ENCODE measurements around the gene ROR1.

The ROR1 gene

DNA sequence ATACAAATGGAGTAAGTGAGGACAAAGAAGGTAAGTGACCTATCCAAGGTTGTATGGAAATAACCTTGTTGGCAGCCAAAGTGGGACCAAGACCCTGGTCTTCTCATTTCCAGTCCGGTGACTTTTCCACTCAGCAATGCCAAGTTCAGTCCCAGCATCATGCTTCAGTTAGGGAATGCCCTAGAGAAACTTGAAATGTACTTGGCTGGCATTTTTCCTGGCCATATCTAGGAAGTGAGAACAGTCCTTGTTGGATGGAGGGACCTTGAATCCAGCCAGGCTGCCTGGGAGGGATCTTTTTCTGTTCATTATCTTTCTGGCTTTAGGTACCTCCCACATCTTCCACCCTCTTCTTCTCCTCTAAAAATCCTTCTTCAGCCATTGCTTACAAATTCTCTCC is 352.8 kb downstream of the ROR1 start:
- no peak for DNase-seq
- no peak overlapping the region for H3K4me3 Mint-ChIP-seq
- H3K36me3 Mint-ChIP-seq (ENCODE audit: low read depth) = no peaks in the 10 kb centered on the region
- no peak overlapping the region for H3K27ac Mint-ChIP-seq
- peaks cover 15% of the 10 kb centered on the region for H3K27me3 Mint-ChIP-seq
- H3K9me3 Mint-ChIP-seq = no peaks in the 10 kb centered on the region
- no peaks in the 10 kb centered on the region for H3K4me1 Mint-ChIP-seq (ENCODE audit: low read depth)

DNA sequence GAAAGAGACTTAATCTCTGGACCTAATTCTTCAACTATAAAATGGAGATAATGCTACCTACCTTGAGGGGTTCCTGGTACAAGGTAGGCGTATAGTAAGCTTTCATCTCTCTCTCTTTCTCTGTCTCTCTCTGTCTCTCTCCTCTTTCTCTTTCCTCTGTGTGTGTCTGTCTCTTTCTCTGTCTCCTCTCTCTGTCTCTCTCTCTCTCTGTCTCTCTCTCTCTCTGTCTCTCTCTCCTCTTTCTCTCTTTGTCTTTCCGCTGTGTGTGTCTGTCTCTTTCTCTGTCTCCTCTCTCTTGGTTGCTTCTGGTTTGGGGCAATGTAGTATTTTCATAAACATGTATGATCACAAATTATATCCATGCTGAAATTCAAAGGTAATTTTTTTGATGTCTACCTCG is 353.5 kb downstream of the ROR1 start:
- no peak for DNase-seq
- Mint-ChIP-seq H3K27me3 (peaks cover 16% of the 10 kb centered on the region), H3K4me1 (ENCODE audit: low read depth) (no peaks in the 10 kb centered on the region), H3K36me3 (ENCODE audit: low read depth) (no peaks in the 10 kb centered on the region), H3K27ac (no peak overlapping the region), H3K4me3 (no peak overlapping the region), H3K9me3 (no peaks in the 10 kb centered on the region)

DNA sequence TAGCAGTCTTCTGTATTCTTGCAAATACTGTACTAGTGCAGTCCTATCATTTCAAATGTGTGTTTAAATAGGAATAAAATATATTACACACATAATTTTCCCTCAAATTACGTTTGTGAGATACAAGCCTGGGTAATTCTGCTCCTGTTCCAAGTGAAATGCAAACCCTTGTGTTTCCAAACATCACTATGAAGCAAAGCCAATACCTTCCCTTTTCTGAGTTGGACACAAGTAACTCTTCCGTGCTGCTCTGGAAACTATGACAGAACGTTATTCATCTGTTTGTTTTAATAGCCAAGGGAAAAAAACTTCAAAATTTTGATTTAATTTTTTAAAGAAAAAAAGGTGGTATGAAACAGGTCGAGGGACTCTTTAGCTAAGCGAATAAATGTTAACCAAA is 355.9 kb downstream of the ROR1 start:
- Mint-ChIP-seq H3K27ac (no peak overlapping the region), H3K9me3 (no peaks in the 10 kb centered on the region), H3K27me3 (peaks cover 10% of the 10 kb centered on the region), H3K4me3 (no peak overlapping the region), H3K4me1 (ENCODE audit: low read depth) (no peaks in the 10 kb centered on the region), H3K36me3 (ENCODE audit: low read depth) (no peaks in the 10 kb centered on the region)
- no peak for DNase-seq

DNA sequence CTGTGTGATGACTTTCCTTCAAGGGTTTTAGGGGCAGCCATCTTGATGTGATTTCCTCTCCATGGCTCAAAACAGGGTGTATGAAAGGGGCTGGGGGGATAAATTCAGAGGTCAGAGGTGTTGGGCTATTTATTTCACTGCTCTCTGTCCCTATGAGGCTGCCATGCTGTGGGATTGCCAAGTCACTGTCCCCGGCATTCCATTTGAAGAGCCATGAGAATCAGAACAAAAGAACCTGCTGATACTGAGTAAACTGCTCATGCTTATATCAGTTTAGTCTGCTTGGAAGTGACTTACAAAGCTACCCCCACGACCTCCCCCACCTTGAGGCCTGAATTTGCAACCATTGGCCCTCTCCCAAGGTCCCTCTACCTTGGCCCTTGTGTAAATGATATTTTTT is 357.3 kb downstream of the ROR1 start:
- no peak for DNase-seq
- Mint-ChIP-seq H3K4me3 (no peak overlapping the region), H3K4me1 (ENCODE audit: low read depth) (no peaks in the 10 kb centered on the region), H3K27me3 (peaks cover 7% of the 10 kb centered on the region), H3K9me3 (no peaks in the 10 kb centered on the region), H3K27ac (no peak overlapping the region), H3K36me3 (ENCODE audit: low read depth) (no peaks in the 10 kb centered on the region)

DNA sequence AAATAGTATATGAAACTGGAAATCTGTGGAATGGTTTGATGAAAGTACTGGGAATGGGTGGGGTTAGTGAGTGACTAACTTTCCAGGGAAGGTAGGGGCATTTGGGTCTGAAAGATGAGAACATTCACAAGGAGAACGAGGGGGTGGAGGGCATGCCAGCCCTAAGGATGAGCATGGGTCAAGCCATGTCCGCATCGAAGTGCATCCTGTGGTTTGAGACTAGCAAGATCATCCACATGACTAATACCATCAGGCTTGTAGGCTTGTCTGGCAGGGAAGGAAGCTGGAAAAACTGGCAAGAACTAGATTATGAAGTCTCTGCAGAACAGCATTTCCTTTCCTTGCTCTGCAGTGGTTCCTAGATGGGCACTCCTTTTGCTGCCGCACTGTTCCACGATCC is 359.2 kb downstream of the ROR1 start:
- Mint-ChIP-seq H3K27ac (no peak overlapping the region), H3K4me1 (ENCODE audit: low read depth) (no peaks in the 10 kb centered on the region), H3K9me3 (no peaks in the 10 kb centered on the region), H3K4me3 (no peak overlapping the region), H3K27me3 (peaks cover 10% of the 10 kb centered on the region), H3K36me3 (ENCODE audit: low read depth) (no peaks in the 10 kb centered on the region)
- no peak for DNase-seq

DNA sequence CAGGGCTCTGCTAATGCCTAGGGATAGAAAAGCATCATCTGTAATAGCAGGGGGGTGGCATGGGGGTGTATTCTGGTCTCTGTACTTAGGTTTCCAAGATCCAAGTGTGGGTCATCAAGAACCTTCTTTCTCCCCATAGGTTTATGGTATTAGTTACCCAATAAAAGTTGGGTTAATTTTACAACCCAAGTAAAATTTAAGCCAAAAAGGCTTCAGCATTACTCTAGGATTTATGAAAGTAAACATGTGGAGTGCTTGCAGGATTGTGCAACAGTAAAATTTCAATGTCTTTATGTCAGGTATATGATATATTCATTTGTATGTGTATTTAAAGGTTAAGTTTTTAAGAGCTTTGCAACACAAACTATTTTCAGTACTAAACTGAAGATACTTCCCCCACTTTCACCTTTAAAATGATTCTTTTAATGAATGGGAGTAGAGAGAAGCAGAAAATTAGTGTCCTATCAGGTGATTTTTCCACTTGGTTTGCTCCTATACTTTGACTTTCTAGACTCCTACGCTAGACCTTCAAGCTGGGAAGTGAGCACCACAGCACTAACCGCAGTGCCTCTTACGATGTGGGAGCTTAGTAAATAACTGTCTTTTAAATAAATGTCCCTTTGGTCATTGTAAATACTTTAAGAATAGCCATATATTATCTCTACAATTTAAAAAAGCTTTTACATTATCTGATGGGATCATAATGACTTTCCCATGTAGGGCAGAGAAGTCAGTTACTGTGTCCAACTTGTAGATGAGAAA is 361.8 kb downstream of the ROR1 start:
- DNase-seq = no peak
- H3K27ac Mint-ChIP-seq = no peak overlapping the region
- peaks cover 10% of the 10 kb centered on the region for H3K27me3 Mint-ChIP-seq
- H3K36me3 Mint-ChIP-seq (ENCODE audit: low read depth) = no peaks in the 10 kb centered on the region
- H3K4me1 Mint-ChIP-seq (ENCODE audit: low read depth) = no peaks in the 10 kb centered on the region
- H3K9me3 Mint-ChIP-seq = no peaks in the 10 kb centered on the region
- no peak overlapping the region for H3K4me3 Mint-ChIP-seq

DNA sequence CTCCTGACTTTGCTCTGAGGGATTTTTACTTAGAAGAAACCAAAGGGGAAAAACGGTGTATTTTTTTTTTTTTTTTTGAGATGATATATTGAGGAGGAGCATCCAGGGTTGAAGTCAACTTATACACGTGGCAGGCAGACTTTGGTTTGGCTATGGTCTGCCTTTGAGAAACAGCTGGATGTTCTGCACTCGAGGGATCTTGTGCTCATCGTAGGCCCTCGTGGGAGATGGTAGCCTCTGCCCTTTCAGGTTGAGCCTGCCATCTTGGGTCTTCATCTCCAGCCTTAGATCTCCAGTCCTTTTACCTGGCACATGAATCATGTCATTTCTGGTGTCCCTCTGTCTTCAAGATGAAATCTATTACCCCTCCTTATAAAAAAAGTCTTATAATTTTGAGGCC is 362.5 kb downstream of the ROR1 start:
- no peaks in the 10 kb centered on the region for H3K9me3 Mint-ChIP-seq

DNA sequence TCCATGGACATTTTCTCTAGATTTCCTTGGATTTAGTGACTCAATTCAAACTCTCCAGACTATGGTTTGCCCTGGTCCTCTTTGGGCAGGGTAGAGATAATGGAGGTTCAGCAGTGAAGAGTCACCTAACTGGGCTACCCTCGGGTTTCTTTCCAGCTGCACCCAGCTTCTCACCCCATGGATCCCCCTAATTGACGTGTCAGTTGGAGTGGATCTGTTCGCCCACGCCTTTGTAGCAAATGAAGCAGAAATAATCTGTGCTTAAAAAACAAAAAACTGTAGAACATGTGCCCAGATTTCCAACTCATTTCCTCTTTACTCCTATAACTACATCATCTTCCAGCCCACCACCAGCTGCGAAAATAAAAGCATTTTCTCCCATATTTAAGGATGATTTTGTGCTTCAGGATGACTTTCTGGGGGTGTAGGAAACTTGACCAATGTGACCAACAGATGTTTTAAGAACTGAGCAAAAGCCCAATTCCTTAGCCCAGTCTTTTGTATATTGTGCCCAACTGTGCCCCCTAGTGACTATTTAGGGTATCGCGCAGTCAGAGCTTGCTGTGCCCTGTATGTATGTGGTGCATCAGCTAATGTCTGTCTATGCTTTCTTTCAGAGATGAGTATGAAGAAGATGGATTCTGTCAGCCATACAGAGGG is 363.1 kb downstream of the ROR1 start:
- peaks cover 8% of the 10 kb centered on the region for H3K27me3 Mint-ChIP-seq

More for the DNA sequence above, 362.5 kb downstream of the ROR1 start:
- Mint-ChIP-seq H3K27ac (no peak overlapping the region), H3K27me3 (peaks cover 10% of the 10 kb centered on the region), H3K4me3 (no peak overlapping the region), H3K36me3 (ENCODE audit: low read depth) (no peaks in the 10 kb centered on the region), H3K4me1 (ENCODE audit: low read depth) (no peaks in the 10 kb centered on the region)
- DNase-seq = no peak

DNA sequence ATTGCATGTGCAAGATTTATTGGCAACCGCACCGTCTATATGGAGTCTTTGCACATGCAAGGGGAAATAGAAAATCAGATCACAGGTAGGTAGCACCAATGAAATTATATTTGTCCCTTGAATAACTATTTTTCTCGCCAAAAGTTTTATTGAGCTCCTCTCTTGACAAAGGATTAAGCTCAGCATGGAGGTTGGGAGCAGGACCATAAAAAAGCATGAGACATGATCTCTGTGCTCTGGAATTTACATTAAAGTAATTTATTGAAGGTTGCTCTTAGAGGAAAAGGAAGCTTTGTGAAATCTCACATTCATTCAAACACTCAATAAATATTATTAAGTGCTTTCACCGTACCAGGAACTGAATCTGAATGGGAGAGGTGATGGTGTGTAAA is 363.6 kb downstream of the ROR1 start:
- Mint-ChIP-seq H3K36me3 (ENCODE audit: low read depth) (no peaks in the 10 kb centered on the region), H3K27ac (no peak overlapping the region)
- DNase-seq = no peak

More for the DNA sequence above, 363.1 kb downstream of the ROR1 start:
- H3K4me3 Mint-ChIP-seq = no peak overlapping the region
- H3K27ac Mint-ChIP-seq = no peak overlapping the region
- H3K36me3 Mint-ChIP-seq (ENCODE audit: low read depth) = no peaks in the 10 kb centered on the region
- no peaks in the 10 kb centered on the region for H3K9me3 Mint-ChIP-seq
- DNase-seq = peak; percentile 74
- no peaks in the 10 kb centered on the region for H3K4me1 Mint-ChIP-seq (ENCODE audit: low read depth)

DNA sequence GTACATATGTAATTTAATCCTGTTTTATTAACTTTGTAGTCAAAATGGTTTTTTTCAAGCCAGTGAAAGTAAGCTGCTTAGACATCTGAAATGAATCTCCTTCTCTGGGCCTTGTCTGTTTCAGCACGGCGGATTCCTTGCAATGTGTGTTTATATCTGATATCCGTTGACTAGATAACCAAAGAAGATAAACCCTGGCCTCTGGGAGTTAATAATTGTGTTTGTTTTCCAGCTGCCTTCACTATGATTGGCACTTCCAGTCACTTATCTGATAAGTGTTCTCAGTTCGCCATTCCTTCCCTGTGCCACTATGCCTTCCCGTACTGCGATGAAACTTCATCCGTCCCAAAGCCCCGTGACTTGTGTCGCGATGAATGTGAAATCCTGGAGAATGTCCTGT is 366.1 kb downstream of the ROR1 start:
- Mint-ChIP-seq H3K4me1 (ENCODE audit: low read depth) (no peaks in the 10 kb centered on the region), H3K27me3 (peaks cover 3% of the 10 kb centered on the region), H3K4me3 (no peak overlapping the region), H3K9me3 (no peaks in the 10 kb centered on the region), H3K36me3 (ENCODE audit: low read depth) (no peaks in the 10 kb centered on the region), H3K27ac (no peak overlapping the region)
- DNase-seq = no peak

More for the DNA sequence above, 363.6 kb downstream of the ROR1 start:
- Mint-ChIP-seq H3K4me1 (ENCODE audit: low read depth) (no peaks in the 10 kb centered on the region), H3K27me3 (peaks cover 6% of the 10 kb centered on the region), H3K4me3 (no peak overlapping the region), H3K9me3 (no peaks in the 10 kb centered on the region)

DNA sequence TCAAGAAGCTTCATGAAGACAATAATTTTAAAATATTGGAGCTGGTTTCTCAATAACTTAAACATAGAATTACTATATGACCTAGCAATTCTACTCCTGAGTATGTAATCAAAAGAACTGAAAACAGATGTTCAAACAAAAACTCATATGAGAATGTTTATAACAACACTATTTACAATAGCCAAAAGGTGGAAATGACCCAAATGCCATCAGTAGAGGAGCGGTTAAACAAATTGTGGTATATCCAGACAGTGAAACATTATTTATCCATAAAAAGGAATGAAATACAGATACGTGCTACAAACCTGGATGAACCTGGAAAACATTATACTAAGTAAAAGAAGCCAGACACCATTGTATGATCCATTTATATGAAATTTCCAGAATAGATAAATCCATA is 366.8 kb downstream of the ROR1 start:
- peaks cover 3% of the 10 kb centered on the region for H3K27me3 Mint-ChIP-seq
- no peak overlapping the region for H3K27ac Mint-ChIP-seq
- DNase-seq = no peak
- no peak overlapping the region for H3K4me3 Mint-ChIP-seq
- H3K9me3 Mint-ChIP-seq = no peaks in the 10 kb centered on the region
- H3K36me3 Mint-ChIP-seq (ENCODE audit: low read depth) = no peaks in the 10 kb centered on the region
- H3K4me1 Mint-ChIP-seq (ENCODE audit: low read depth) = no peaks in the 10 kb centered on the region

DNA sequence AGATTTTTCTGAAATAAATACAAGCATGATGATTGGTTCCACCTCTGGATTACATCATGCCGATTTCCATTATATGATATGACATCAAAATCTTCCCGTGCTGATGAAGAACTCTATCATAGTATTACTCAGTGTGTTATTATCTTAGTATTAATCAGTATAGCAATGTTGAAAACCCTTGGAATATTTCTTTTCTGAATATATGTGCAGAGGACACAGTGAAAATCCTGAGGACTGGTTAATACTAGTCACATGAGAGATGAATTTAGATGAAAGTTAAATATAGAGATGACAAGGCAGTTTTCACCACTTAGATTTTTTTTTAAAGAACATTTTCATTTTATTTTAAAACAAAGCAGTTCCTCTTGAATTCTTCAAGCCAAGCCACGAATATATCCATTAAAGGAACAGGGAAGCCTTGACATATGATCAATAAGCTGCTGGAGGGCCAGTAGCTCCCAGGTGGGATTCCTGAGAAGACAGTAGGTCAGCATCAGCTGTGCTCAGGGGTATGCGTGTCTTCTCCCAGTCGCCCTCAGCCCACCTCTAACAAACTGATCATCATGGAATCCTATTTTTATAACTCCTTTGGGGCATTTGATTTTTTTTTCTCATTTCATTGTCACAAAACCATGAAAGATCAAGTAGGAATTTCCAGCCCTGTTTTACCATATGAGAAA is 373.4 kb downstream of the ROR1 start:
- DNase-seq = no peak
- Mint-ChIP-seq H3K36me3 (ENCODE audit: low read depth) (no peaks in the 10 kb centered on the region), H3K27me3 (peaks cover 18% of the 10 kb centered on the region), H3K4me3 (no peak overlapping the region), H3K4me1 (ENCODE audit: low read depth) (no peaks in the 10 kb centered on the region), H3K27ac (no peak overlapping the region), H3K9me3 (no peaks in the 10 kb centered on the region)

DNA sequence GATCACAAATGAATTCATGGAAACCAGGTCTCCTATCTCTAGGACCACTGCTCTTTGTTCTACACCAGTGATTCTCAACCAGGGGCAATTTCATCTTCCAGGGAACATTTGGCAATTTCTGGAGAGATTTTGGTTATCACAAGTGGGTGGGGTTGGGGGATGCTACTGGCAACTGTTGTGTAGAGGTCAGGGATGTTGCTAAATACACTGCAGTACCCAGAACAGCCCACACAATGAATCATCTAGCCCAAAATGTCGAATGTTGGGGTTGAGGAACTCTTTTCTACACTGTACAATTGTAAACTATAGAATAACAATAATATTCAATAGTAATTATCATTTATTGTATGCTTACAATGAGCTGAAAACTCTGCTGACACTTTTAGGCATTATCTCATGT is 373.9 kb downstream of the ROR1 start:
- Mint-ChIP-seq H3K27me3 (peaks cover 18% of the 10 kb centered on the region), H3K4me3 (no peak overlapping the region), H3K4me1 (ENCODE audit: low read depth) (no peaks in the 10 kb centered on the region), H3K9me3 (no peaks in the 10 kb centered on the region), H3K36me3 (ENCODE audit: low read depth) (no peaks in the 10 kb centered on the region), H3K27ac (no peak overlapping the region)
- no peak for DNase-seq

DNA sequence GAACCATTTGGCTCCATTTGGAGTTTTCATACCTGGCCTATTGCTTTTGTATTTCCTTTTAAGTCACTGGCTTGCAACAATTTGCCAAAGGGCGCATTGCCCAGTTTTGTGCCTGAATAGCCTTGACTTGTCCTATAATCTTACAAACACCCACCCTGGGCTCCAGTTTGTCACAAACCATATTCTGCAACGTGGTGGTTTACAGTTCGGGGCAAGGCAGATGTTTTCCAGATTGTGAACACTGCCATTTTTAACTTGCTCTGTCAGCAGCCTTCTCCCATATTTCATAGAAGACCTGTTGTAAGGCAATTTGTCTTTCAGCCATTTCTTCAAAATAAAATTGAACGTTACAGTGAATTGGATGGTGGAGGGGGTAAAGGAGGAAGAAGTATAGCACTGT is 376.4 kb downstream of the ROR1 start:
- Mint-ChIP-seq H3K4me3 (no peak overlapping the region), H3K27me3 (peaks cover 18% of the 10 kb centered on the region), H3K27ac (no peak overlapping the region), H3K36me3 (ENCODE audit: low read depth) (no peaks in the 10 kb centered on the region), H3K4me1 (ENCODE audit: low read depth) (no peaks in the 10 kb centered on the region), H3K9me3 (no peaks in the 10 kb centered on the region)
- no peak for DNase-seq

DNA sequence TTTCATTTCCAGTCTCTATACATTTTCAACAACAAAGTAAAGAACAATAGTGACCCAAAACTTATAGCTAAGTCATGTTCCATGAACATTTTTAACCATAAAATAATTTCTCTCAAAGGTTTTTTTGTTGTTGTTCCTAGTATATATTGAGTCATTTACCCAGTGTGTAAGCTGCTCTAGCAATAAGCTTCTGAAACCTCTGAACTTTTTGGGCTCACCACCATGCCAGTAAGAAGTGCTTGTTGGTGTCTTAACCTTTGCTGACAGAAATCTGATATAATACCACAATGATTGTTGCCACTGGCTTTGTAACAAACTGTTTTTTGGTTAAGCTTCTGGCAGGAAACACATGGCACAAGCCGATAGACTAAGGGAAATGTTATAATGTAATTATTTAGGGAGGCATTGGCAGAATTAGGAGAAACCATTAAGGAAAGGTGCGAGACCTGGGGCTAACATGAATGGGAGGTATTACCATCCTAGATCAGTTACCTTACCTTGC is 377.0 kb downstream of the ROR1 start:
- no peak for DNase-seq
- Mint-ChIP-seq H3K9me3 (no peaks in the 10 kb centered on the region), H3K27me3 (peaks cover 18% of the 10 kb centered on the region), H3K4me3 (no peak overlapping the region), H3K36me3 (ENCODE audit: low read depth) (no peaks in the 10 kb centered on the region), H3K27ac (no peak overlapping the region), H3K4me1 (ENCODE audit: low read depth) (no peaks in the 10 kb centered on the region)

All from activated T-cell treated with anti-CD3 and anti-CD28 coated beads, Interleukin-2, amount 50 U/mL, for 24 hours (primary cell).